ENCODE measurements around the gene CCDC116.

The CCDC116 gene

DNA sequence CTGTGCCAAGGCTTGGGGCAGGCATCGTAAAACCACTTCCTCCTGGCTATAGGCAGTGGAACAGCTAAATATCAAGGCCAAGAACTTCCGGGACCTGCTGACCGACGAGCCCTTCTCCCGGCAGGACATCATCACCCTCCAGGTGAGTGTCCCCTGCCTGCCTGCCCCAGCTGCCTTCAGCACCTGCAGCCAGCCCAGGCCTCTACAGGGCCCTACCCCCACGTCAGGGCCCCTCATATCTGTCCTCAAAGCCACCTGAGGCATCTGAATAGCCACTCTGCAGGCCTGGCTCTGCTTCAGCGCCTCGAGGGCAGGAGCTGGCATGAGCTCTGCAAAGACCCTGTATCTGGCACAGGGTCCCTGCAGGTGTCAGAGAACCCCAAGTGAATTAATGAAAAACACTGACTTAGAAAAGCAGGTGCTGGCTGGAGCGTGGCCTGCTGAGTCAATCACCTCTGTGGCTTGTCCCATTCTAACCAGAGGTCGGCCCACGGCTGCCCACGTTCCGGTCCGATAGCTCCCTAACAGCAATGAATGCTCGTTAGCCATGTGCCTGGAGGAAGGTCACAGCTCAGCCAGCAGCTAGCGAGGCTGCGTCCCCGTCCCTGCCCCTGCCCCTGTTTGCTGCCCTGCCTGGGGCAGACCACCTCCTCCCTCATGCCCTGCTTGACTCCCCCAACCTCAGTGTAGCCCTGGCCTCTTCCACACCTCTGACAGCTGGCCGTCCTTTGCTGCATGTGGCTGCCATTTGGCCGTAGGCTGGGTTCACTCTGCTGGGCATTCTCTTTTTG, 50.0 kb downstream of the CCDC116 start:
- DNase-seq: no peak

- no peak for DNase-seq
These were observed 50.8 kb downstream of the CCDC116 start for GRCh38 chr22:21683401-21683811.

DNA sequence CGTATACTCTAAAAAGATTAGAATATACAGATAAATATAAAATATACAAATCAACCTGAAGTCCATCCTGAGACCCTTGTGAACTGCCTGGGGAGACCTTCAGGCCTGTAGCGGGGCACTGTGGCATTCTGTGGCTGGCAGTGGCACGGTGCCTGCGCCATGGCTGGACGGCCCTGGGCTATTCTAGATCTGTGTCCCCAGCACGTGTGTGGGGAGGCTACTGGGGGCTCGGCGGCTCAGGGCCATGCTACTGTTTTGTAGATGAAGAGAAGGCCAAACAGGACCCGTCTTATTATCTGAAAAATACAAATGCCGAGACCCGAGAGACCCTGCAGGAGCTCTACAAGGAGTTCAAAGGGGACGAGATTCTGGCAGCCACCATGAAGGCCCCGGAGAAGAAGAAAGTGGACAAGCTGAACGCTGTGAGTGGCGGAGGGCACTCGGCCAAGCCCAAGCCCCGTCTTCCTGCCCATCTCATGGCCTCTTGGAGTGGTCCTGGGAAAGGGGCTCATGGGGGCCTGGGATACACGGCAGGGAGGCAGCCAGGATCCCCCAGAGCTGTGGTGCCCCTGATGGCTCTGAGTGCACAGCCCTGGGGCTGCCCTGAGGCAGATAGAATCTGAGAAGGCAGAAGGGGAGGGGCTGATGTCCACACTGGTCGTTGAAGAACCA, 52.1 kb downstream of the CCDC116 start:
- no peak for DNase-seq

- DNase-seq: no peak
These were observed 52.6 kb downstream of the CCDC116 start for GRCh38 chr22:21685164-21685513.

GRCh38 chr22:21686193-21686608, 53.6 kb downstream of the CCDC116 start:
- no peak for DNase-seq

All from eye (tissue), 1 donor.